ENCODE data around the gene SPNS3.

The SPNS3 gene

GRCh38 chr17:4507361-4508111, 73.8 kb downstream of the SPNS3 start:
- no peak for DNase-seq (ENCODE audit: low read depth in 2 of 2)

GRCh38 chr17:4508207-4508606, 74.5 kb downstream of the SPNS3 start:
- DNase-seq (ENCODE audit: low read depth in 2 of 2): no peak

- DNase-seq (ENCODE audit: low read depth in 2 of 2): no peak
Measured at GRCh38 chr17:4509401-4509800, 75.7 kb downstream of the SPNS3 start.

GRCh38 chr17:4509923-4510617, 76.3 kb downstream of the SPNS3 start:
- no peak for DNase-seq (ENCODE audit: low read depth in 2 of 2)

GRCh38 chr17:4510618-4510941, 76.8 kb downstream of the SPNS3 start:
- no peak for DNase-seq (ENCODE audit: low read depth in 2 of 2)

GRCh38 chr17:4511199-4511932, 77.6 kb downstream of the SPNS3 start:
- no peak for DNase-seq (ENCODE audit: low read depth in 2 of 2)

GRCh38 chr17:4512156-4513112, 78.7 kb downstream of the SPNS3 start:
- DNase-seq (ENCODE audit: low read depth in 2 of 2): no peak

- no peak for DNase-seq (ENCODE audit: low read depth in 2 of 2)
Measured at GRCh38 chr17:4513113-4514032, 79.6 kb downstream of the SPNS3 start.

- DNase-seq (ENCODE audit: low read depth in 2 of 2): no peak
Measured at GRCh38 chr17:4514206-4514605, 80.5 kb downstream of the SPNS3 start.

GRCh38 chr17:4514779-4515178, 81.0 kb downstream of the SPNS3 start:
- DNase-seq (ENCODE audit: low read depth in 2 of 2): no peak

GRCh38 chr17:4515501-4515900, 81.8 kb downstream of the SPNS3 start:
- DNase-seq (ENCODE audit: low read depth in 2 of 2): no peak

- DNase-seq (ENCODE audit: low read depth in 2 of 2): no peak
Measured at GRCh38 chr17:4516735-4517134, 83.0 kb downstream of the SPNS3 start.

- no peak for DNase-seq (ENCODE audit: low read depth in 2 of 2)
Measured at GRCh38 chr17:4518901-4519300, 85.2 kb downstream of the SPNS3 start.

GRCh38 chr17:4519361-4519788, 85.6 kb downstream of the SPNS3 start:
- no peak for DNase-seq (ENCODE audit: low read depth in 2 of 2)

GRCh38 chr17:4520060-4520893, 86.5 kb downstream of the SPNS3 start:
- DNase-seq (ENCODE audit: low read depth in 2 of 2): no peak

- no peak for DNase-seq (ENCODE audit: low read depth in 2 of 2)
Measured at GRCh38 chr17:4520894-4521600, 87.3 kb downstream of the SPNS3 start.

GRCh38 chr17:4522661-4523060, 88.9 kb downstream of the SPNS3 start:
- no peak for DNase-seq (ENCODE audit: low read depth in 2 of 2)

GRCh38 chr17:4523946-4524345, 90.2 kb downstream of the SPNS3 start:
- DNase-seq (ENCODE audit: low read depth in 2 of 2): no peak
